HepG2 (cell line): ENCODE data around the gene GRAMD2A. TPM values are rescaled to one million over a fixed set of nuclear protein-coding genes. Genes with fewer than 3 reads are reported as not detected.

Experiments
- ATAC-seq: fragments of 200-7000 bp; cut with Tn5 transposase; 3 replicates; pipeline ENCODE4 v1.9.1; 2020; ENCODE audit warnings: mild to moderate bottlenecking, moderate library complexity
- BruUV-seq: library from RNA; stranded (reverse); fragments of 400-500 nt; replicated peaks from 2 replicates; lab custom pipeline; 2021; lab: Mats Ljungman, UMichigan
- CTCF ChIA-PET: fragments of 300-600 bp; formaldehyde crosslinking; extraction: SDS; loops from one replicate; lab custom pipeline; 2021; ENCODE audit warnings: low total read pairs, inconsistent platforms, low intra/inter-chr PET ratio; lab: Yijun Ruan, JAX
- POLR2A ChIA-PET: fragments of 350-600 bp; sonication (Branson Sonifier 250); formaldehyde crosslinking; loops from one replicate; lab custom pipeline; 2020; ENCODE audit warnings: antibody characterized with exemption, inconsistent platforms; lab: Yijun Ruan, JAX
- DNase-seq: peaks from one replicate; pipeline ENCODE4 v3.0.0-alpha.2; 2015; ENCODE audit warnings: low spot score
- FAIRE-seq: peaks from 3 replicates; lab custom pipeline; 2011; peaks lifted over from hg19 to GRCh38; lab: Jason Lieb, UNC
- H2AFZ ChIP-seq: one replicate; pipeline ENCODE4 v1.6.1; 2011; ENCODE audit warnings: low read length, inconsistent platforms
- H3K27ac ChIP-seq: fragments of 300-600 bp; 3 replicates; pipeline ENCODE4 v1.8.0; 2011; ENCODE audit warnings: mixed run types, mild to moderate bottlenecking, mixed read lengths, low read length, inconsistent platforms; ENCODE audit not compliant: insufficient read depth; ENCODE audit errors: extremely low read length
- H3K27me3 ChIP-seq, 2 experiments: fragments of 200-600 bp in 1 of 2; 2 replicates in 1 of 2; 3 replicates in 1 of 2; pipeline versions ENCODE4 v1.6.0 to v1.8.0; 2011; ENCODE audit warnings: low read length in 2 of 2, mild to moderate bottlenecking in 2 of 2, moderate library complexity in 2 of 2, inconsistent platforms in 1 of 2; ENCODE audit not compliant: insufficient read depth in 2 of 2, control insufficient read depth in 1 of 2
- H3K36me3 ChIP-seq, 2 experiments: fragments of 200-600 bp in 1 of 2; replicated peaks in 1 of 2; 2 replicates in 1 of 2; 3 replicates in 1 of 2; pipeline versions ENCODE4 v1.5.1 to v1.8.0; 2011; ENCODE audit warnings: low read length in 2 of 2, inconsistent platforms in 1 of 2; ENCODE audit not compliant: insufficient read depth in 2 of 2, control insufficient read depth in 1 of 2
- H3K4me1 ChIP-seq: 2 replicates; pipeline ENCODE4 v1.5.1; 2012; ENCODE audit warnings: low read length, inconsistent platforms; ENCODE audit not compliant: insufficient read depth
- H3K4me2 ChIP-seq: 2 replicates; pipeline ENCODE4 v1.6.0; 2011; ENCODE audit warnings: low read depth, low read length, inconsistent platforms
- H3K4me3 ChIP-seq, 3 experiments: fragments of 200-600 bp in 1 of 3; sonication (generic), shearing (Covaris generic) in 1 of 3; replicated peaks in 1 of 3; 2 replicates each; pipeline ENCODE4 v1.5.1; 2011 to 2016; ENCODE audit warnings: low read length in 3 of 3, inconsistent platforms in 2 of 3, low read depth in 2 of 3, mild to moderate bottlenecking in 2 of 3, control low read depth in 1 of 3, mixed read lengths in 1 of 3; ENCODE audit not compliant: insufficient read depth in 1 of 3
- H3K79me2 ChIP-seq: one replicate; pipeline ENCODE4 v1.6.1; 2011; ENCODE audit warnings: low read length, inconsistent platforms; ENCODE audit not compliant: insufficient read depth
- H3K9ac ChIP-seq: 2 replicates; pipeline ENCODE4 v1.6.0; 2011; ENCODE audit warnings: mild to moderate bottlenecking, low read depth, low read length, inconsistent platforms; ENCODE audit not compliant: insufficient read depth
- H3K9me3 ChIP-seq: 2 replicates; pipeline ENCODE4 v1.5.1; 2012; ENCODE audit warnings: mild to moderate bottlenecking, low read length
- H4K20me1 ChIP-seq: 2 replicates; pipeline ENCODE4 v1.6.0; 2011; ENCODE audit warnings: inconsistent platforms, mild to moderate bottlenecking, low read length, moderate library complexity; ENCODE audit not compliant: insufficient read depth
- ELF4 ChIP-seq: sonication (generic); formaldehyde crosslinking; IDR thresholded peaks from 2 replicates; pipeline ENCODE4 v1.5.0; 2020; ENCODE audit warnings: missing genetic modification reagents, mild to moderate bottlenecking, moderate library complexity, borderline replicate concordance
- GATAD2A ChIP-seq: IDR thresholded peaks from 2 replicates; pipeline ENCODE4 v1.6.1; 2016
- HNRNPK ChIP-seq: fragments of 200-400 bp; formaldehyde crosslinking; IDR thresholded peaks from 2 replicates; pipeline ENCODE4 v1.6.1; 2018; ENCODE audit warnings: low read length, low read depth, moderate library complexity, mild to moderate bottlenecking; ENCODE audit not compliant: poor library complexity, severe bottlenecking
- NFATC3 ChIP-seq: sonication (generic); formaldehyde crosslinking; IDR thresholded peaks from 2 replicates; pipeline ENCODE4 v1.5.1; 2020; ENCODE audit warnings: mild to moderate bottlenecking, missing genetic modification reagents
- U2AF1 ChIP-seq: fragments of 200-400 bp; formaldehyde crosslinking; optimal IDR thresholded peaks from 2 replicates; pipeline ENCODE3; 2017; ENCODE audit warnings: mild to moderate bottlenecking, low read depth, low read length
- ZBTB42 ChIP-seq: sonication (generic); formaldehyde crosslinking; IDR thresholded peaks from 2 replicates; pipeline ENCODE4 v1.5.0; 2020; ENCODE audit warnings: mild to moderate bottlenecking, missing genetic modification reagents
- ZFP37 ChIP-seq: sonication (generic); formaldehyde crosslinking; IDR thresholded peaks from 2 replicates; pipeline ENCODE4 v1.4.0; 2020; ENCODE audit warnings: missing genetic modification reagents, borderline replicate concordance
- ZMYM2 ChIP-seq: sonication (generic); formaldehyde crosslinking; IDR thresholded peaks from 2 replicates; pipeline ENCODE4 v1.8.0; 2022; ENCODE audit warnings: mild to moderate bottlenecking, missing genetic modification reagents
- ZNF274 ChIP-seq: sonication (generic); formaldehyde crosslinking; IDR thresholded peaks from 2 replicates; pipeline ENCODE4 v1.5.1; 2020; ENCODE audit warnings: mild to moderate bottlenecking, missing genetic modification reagents
- ZNF337 ChIP-seq: sonication (generic); formaldehyde crosslinking; IDR thresholded peaks from 2 replicates; pipeline ENCODE4 v1.5.1; 2020; ENCODE audit warnings: missing genetic modification reagents, low read depth, mild to moderate bottlenecking, borderline replicate concordance
- ZNF670 ChIP-seq: sonication (generic); formaldehyde crosslinking; IDR thresholded peaks from 2 replicates; pipeline ENCODE4 v1.8.0; 2022; ENCODE audit warnings: mild to moderate bottlenecking, missing genetic modification reagents, borderline replicate concordance
- ZNF777 ChIP-seq: sonication (generic); formaldehyde crosslinking; IDR thresholded peaks from 2 replicates; pipeline ENCODE4 v1.4.0; 2020; ENCODE audit warnings: missing genetic modification reagents
- WGBS: methylation state at CpG from one replicate; pipeline ENCODE4 v1.1.6; 2017; ENCODE audit warnings: low lambda C conversion rate; 5-methylcytosine and 5-hydroxymethylcytosine counted together
- in situ Hi-C: cut with HindIII; loops from 2 replicates; pipeline ENCODE4 v1.10.0; 2017; ENCODE audit warnings: low pct_unique_long_range_greater_than_20kb; ENCODE audit not compliant: extremely low pct_ligation_motif_present
- intact Hi-C: fragments of 100-400 bp; cut with micrococcal nuclease; formaldehyde crosslinking; loops from one replicate; pipeline ENCODE4 v1.10.0; 2022; ENCODE audit not compliant: unreplicated experiment
- polyA plus RNA-seq, 8 experiments: library from polyadenylated mRNA; depleted of rRNA in 3 of 8; stranded (reverse) in 7 of 8; unstranded in 1 of 8; fragments of >200 nt; fragmentation: Illumina TruSeq in 4 of 8; extraction: Trizol in 4 of 8; gene quantifications; 2 replicates each; pipeline versions ENCODE4 v1.2.1 to v1.2.3, GENCODE V29; 2011 to 2016; ENCODE audit warnings: low read depth in 4 of 8, missing spikeins in 1 of 8, mixed read lengths in 1 of 8; ENCODE audit not compliant: insufficient read depth in 1 of 8
- total RNA-seq, 5 experiments: library from RNA; depleted of rRNA; stranded (reverse); fragments of >200 nt; fragmentation: Illumina TruSeq; extraction: Trizol; gene quantifications; 2 replicates each; pipeline ENCODE4 v1.2.3, GENCODE V29; 2016; ENCODE audit warnings: low read depth in 1 of 5
- TF ChIP-seq, protein P1 (sequence below): sonication (generic); formaldehyde crosslinking; IDR thresholded peaks from 2 replicates; pipeline ENCODE4 v1.5.0; 2020; ENCODE audit warnings: mild to moderate bottlenecking, missing genetic modification reagents
- TF ChIP-seq, protein P2 (sequence below): IDR thresholded peaks from 2 replicates; pipeline ENCODE4 v1.6.1; 2012; ENCODE audit warnings: low read depth, low read length, improper control_type of control experiment

Gene GRAMD2A
- total and polyA plus RNA-seq, 2 of the 13 experiments (the other 11 are each of a cell fraction or from before 2014, with no cell fraction given), result 0.04 TPM; not detected in 1

DNA sequence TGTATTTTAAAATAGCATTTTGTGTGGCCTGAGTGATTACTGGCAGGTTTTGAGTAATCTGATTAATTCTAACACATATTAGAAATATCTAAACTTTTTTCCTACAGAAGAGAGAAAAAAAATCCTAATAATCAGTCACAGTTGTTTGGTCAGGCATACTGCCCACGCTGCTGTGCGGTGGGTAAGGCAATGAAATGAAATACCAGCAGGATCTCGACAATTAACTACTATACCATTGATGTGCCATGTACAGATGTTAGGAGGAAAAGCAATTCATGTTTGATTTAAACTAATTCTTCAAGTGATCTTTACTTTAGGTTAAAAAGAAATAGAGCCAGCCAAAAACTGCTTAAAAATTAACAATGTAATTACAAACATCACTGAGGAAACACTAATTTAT is 5.2 kb downstream of the GRAMD2A start:
- Histone ChIP-seq H3K4me3 (no peak overlapping the region), H3K27ac (no peak overlapping the region), H3K27me3 (peaks cover 6 to 11% of the 10 kb centered on the region in 2 experiments; a peak in 4 of 5 replicates), H3K79me2 (no peaks in the 10 kb centered on the region), H3K4me2 (no peak overlapping the region), H3K36me3 (no peaks in the 10 kb centered on the region), H3K9ac (no peak overlapping the region), H3K9me3 (no peaks in the 10 kb centered on the region), H3K4me1 (peaks cover 15% of the 10 kb centered on the region), H4K20me1 (no peaks in the 10 kb centered on the region), H2AFZ (no peak overlapping the region)
- FAIRE-seq (no peak), ATAC-seq (no peak)
- WGBS, result 7% methylated on average over 3 of the region's 3 CpGs
- BruUV-seq, result no TSS peak
- in situ Hi-C loops, result no loop called here
- ChIA-PET CTCF (no interaction called here), POLR2A (no interaction called here)
- intact Hi-C loops, result no loop called here
- TF ChIP-seq ELF4, result no peak
- TF ChIP-seq ZMYM2 (CRISPR knock-in tag), result no peak
- TF ChIP-seq ZNF670 (CRISPR knock-in tag), result no peak
- TF ChIP-seq ZFP37 (CRISPR knock-in tag), result no peak
- no peak for TF ChIP-seq HNRNPK
- no peak for TF ChIP-seq ZBTB42 (CRISPR knock-in tag)
- no peak for TF ChIP-seq ZNF777
- TF ChIP-seq, all 625 proteins: peak for 0
- DNase-seq, result no peak

DNA sequence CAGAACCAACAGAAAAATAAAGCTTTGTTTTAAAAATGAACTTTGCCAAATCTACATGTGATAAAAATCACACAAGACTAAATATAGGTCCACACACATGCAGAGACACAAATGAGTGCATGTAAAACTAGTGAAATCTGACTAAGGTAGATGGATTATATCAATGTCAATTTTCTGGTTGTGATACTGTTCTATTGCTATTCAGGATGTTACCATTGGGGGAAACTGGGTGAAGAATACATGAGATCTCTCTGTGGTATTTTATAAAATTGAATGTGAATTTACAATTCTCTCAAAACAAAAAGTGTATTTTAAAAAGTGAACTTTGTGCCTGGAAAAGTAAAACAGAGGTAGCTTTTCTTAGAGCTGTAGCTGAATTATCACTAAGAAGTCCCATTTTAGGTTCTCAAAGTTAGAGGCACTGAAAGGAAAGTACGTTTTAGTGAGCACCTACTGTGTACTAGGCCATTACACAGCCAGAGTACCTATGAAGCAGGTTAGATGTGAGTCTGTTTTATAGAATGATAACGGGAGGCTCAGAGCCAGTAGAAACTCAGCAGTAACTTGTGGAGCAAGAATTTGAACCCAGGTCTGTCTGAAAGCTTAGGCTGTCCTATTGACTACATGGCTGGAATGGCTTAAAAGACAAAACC is 8.2 kb downstream of the GRAMD2A start:
- no TSS peak for BruUV-seq
- H3K9me3 ChIP-seq, result no peaks in the 10 kb centered on the region
- no peak overlapping the region for H2AFZ ChIP-seq
- no peak overlapping the region for H3K27ac ChIP-seq
- 16% methylated on average over 2 of the region's 2 CpGs for WGBS
- in situ Hi-C loops, result no loop called here
- no peak for FAIRE-seq
- no peak overlapping the region for H3K9ac ChIP-seq
- peaks cover 2 to 4% of the 10 kb centered on the region in 2 experiments; a peak in 2 of 5 replicates for H3K27me3 ChIP-seq
- POLR2A ChIA-PET, result no interaction called here
- no peaks in the 10 kb centered on the region for H4K20me1 ChIP-seq
- no peaks in the 10 kb centered on the region for H3K36me3 ChIP-seq
- peaks cover 12% of the 10 kb centered on the region for H3K4me1 ChIP-seq
- no peak for ATAC-seq
- no peak overlapping the region for H3K4me2 ChIP-seq
- DNase-seq, result no peak
- H3K79me2 ChIP-seq, result no peaks in the 10 kb centered on the region
- CTCF ChIA-PET, result no interaction called here
- H3K4me3 ChIP-seq, result no peak overlapping the region
- intact Hi-C loops, result no loop called here
- no peak for TF ChIP-seq NFATC3 (CRISPR knock-in tag)
- TF ChIP-seq U2AF1, result no peak
- TF ChIP-seq ZNF274, result no peak
- TF ChIP-seq ZNF337 (CRISPR knock-in tag), result no peak
- no peak for TF ChIP-seq GATAD2A (CRISPR knock-in tag)
- TF ChIP-seq, protein P1, sequence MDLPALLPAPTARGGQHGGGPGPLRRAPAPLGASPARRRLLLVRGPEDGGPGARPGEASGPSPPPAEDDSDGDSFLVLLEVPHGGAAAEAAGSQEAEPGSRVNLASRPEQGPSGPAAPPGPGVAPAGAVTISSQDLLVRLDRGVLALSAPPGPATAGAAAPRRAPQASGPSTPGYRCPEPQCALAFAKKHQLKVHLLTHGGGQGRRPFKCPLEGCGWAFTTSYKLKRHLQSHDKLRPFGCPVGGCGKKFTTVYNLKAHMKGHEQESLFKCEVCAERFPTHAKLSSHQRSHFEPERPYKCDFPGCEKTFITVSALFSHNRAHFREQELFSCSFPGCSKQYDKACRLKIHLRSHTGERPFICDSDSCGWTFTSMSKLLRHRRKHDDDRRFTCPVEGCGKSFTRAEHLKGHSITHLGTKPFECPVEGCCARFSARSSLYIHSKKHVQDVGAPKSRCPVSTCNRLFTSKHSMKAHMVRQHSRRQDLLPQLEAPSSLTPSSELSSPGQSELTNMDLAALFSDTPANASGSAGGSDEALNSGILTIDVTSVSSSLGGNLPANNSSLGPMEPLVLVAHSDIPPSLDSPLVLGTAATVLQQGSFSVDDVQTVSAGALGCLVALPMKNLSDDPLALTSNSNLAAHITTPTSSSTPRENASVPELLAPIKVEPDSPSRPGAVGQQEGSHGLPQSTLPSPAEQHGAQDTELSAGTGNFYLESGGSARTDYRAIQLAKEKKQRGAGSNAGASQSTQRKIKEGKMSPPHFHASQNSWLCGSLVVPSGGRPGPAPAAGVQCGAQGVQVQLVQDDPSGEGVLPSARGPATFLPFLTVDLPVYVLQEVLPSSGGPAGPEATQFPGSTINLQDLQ (CRISPR knock-in tag), result no peak
- TF ChIP-seq, protein P2, sequence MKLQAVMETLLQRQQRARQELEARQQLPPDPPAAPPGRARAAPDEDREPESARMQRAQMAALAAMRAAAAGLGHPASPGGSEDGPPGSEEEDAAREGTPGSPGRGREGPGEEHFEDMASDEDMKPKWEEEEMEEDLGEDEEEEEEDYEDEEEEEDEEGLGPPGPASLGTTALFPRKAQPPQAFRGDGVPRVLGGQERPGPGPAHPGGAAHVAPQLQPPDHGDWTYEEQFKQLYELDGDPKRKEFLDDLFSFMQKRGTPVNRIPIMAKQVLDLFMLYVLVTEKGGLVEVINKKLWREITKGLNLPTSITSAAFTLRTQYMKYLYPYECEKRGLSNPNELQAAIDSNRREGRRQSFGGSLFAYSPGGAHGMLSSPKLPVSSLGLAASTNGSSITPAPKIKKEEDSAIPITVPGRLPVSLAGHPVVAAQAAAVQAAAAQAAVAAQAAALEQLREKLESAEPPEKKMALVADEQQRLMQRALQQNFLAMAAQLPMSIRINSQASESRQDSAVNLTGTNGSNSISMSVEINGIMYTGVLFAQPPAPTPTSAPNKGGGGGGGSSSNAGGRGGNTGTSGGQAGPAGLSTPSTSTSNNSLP, result no peak
